Naive B cell (primary cell): ENCODE measurements around the gene ATP13A1. TPM values are rescaled to one million over a fixed set of nuclear protein-coding genes. Genes with fewer than 3 reads are reported as not detected.

ENCODE experiments used
- ATAC-seq, 2 donors: fragments of 150-1000 bp; cut with Tn5 transposase; 2 replicates each; pipeline ENCODE4 v1.10.0; 2021; ENCODE audit warnings: low read depth in 2 of 2, mild to moderate bottlenecking in 2 of 2, moderate library complexity in 2 of 2
- DNase-seq: peaks from one replicate; pipeline ENCODE4 v3.0.0; 2022
- H3K27ac Mint-ChIP-seq, 6 donors: one replicate each; pipeline ENCODE4 v1.8.0; 2020 to 2022; ENCODE audit warnings: mild to moderate bottlenecking in 6 of 6, mixed read lengths in 6 of 6, moderate library complexity in 5 of 6, inconsistent platforms in 2 of 6
- H3K27me3 Mint-ChIP-seq, 3 donors: one replicate each; pipeline ENCODE4 v1.8.0; 2021 to 2022; ENCODE audit warnings: mixed read lengths in 3 of 3, mild to moderate bottlenecking in 1 of 3
- H3K36me3 Mint-ChIP-seq, 2 donors: one replicate each; pipeline ENCODE4 v1.8.0; 2020 to 2022; ENCODE audit warnings: mixed read lengths in 2 of 2, inconsistent platforms in 1 of 2, mild to moderate bottlenecking in 1 of 2
- H3K4me1 Mint-ChIP-seq, 3 donors: one replicate each; pipeline ENCODE4 v1.8.0; 2020 to 2022; ENCODE audit warnings: mixed read lengths in 3 of 3, inconsistent platforms in 1 of 3, mild to moderate bottlenecking in 1 of 3, moderate library complexity in 1 of 3
- H3K4me3 Mint-ChIP-seq, 8 donors: one replicate each; pipeline ENCODE4 v1.8.0; 2020 to 2022; ENCODE audit warnings: mild to moderate bottlenecking in 8 of 8, mixed read lengths in 8 of 8, moderate library complexity in 8 of 8, inconsistent platforms in 2 of 8
- H3K9me3 Mint-ChIP-seq, 7 donors: one replicate each; pipeline ENCODE4 v1.8.0; 2020 to 2022; ENCODE audit warnings: mixed read lengths in 7 of 7, mild to moderate bottlenecking in 5 of 7, inconsistent platforms in 2 of 7, moderate library complexity in 1 of 7
- polyA plus RNA-seq, 6 donors: library from polyadenylated mRNA; unstranded; fragments of 300-500 nt; fragmentation: Illumina TruSeq; gene quantifications; one replicate each; pipeline ENCODE4 v1.2.3, GENCODE V29; 2021; ENCODE audit warnings: low read depth in 6 of 6

The ATP13A1 gene
- polyA plus RNA-seq, 6 donors from 2014 or later = 13.2 to 59.0 (median 17.5) TPM

DNA sequence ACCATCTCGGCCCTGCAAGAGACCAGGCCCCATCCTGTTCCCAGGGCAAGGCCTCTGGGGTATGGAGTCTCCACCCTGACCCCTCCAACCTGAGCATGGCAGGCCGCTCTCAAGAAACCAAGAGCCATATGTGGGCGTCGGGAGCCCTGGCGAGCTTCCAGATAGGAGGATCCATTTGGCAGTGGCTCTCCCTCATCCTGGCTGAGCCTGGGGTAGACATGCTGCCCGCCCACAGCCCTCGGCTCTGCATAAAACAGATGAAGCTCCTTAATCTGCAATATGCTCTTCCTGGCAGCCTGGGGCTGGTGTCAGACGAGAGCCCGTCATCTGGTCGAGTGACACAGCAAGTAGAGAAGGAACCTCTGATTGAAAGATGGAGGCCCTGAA lies 6.1 kb downstream of the ATP13A1 start:
- Mint-ChIP-seq H3K36me3 (peaks cover 16 to 18% of the 10 kb centered on the region in 2 donors), H3K9me3 (no peaks in the 10 kb centered on the region), H3K27ac (no peak overlapping the region), H3K4me3 (peak overlapping the region in 1 of 8 donors; percentile 9), H3K4me1 (peaks cover 20 to 22% (median 21%) of the 10 kb centered on the region in 3 donors), H3K27me3 (no peaks in the 10 kb centered on the region)
- no peak for DNase-seq
- ATAC-seq = no peak

DNA sequence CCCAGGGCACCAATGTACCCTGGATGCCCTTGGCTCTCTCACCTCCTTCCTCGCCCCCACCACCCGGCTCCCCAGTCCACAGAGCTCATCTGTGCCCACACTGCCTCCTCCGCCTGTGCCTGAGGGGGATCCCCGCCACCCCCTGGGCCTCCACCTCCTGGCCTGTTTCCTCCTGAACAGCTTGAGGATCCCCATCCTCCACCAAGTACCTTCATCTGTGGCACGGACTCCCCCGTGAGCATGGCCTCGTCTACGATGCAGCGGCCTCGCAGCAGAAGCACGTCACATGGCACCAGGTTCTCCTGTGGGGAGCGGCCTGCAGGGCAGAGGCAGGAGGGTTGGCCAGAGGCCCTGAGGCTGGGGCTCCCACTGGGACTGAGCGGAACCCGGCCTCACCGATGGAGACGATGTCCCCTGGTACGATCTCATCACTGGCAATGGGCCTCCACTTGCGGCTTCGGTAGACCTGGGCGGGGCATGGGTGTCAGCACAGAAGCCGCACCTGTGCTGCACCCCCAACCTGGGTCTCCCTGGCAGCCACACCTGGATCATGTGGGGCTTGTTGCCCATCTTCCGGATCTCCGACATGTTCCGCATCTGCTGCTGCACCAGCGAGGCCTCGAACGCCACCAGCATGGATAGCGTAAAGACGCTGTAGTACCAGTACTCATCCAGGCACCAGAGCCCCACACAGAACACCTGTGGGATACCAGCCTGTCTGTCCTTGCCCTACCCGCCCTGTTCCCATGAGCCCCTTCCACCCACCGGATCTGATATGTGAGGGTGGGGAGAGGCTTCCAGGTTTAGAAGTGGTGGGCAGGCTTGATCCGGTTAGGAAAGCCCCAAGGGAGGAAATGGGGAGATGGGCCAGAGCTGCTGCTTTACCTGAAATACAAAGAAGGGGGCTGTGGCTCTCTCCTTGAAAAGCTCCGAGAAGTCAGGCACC lies 6.8 kb downstream of the ATP13A1 start:
- ATAC-seq (no peak), DNase-seq (no peak)
- peak overlapping the region in 1 of 8 donors; percentile 9 for H3K4me3 Mint-ChIP-seq
- H3K4me1 Mint-ChIP-seq = peaks cover 13 to 16% (median 15%) of the 10 kb centered on the region in 3 donors
- no peaks in the 10 kb centered on the region for H3K27me3 Mint-ChIP-seq
- no peaks in the 10 kb centered on the region for H3K9me3 Mint-ChIP-seq
- H3K27ac Mint-ChIP-seq = peak overlapping the region in 1 of 6 donors; percentile 63
- peaks cover 16 to 18% of the 10 kb centered on the region in 2 donors for H3K36me3 Mint-ChIP-seq

DNA sequence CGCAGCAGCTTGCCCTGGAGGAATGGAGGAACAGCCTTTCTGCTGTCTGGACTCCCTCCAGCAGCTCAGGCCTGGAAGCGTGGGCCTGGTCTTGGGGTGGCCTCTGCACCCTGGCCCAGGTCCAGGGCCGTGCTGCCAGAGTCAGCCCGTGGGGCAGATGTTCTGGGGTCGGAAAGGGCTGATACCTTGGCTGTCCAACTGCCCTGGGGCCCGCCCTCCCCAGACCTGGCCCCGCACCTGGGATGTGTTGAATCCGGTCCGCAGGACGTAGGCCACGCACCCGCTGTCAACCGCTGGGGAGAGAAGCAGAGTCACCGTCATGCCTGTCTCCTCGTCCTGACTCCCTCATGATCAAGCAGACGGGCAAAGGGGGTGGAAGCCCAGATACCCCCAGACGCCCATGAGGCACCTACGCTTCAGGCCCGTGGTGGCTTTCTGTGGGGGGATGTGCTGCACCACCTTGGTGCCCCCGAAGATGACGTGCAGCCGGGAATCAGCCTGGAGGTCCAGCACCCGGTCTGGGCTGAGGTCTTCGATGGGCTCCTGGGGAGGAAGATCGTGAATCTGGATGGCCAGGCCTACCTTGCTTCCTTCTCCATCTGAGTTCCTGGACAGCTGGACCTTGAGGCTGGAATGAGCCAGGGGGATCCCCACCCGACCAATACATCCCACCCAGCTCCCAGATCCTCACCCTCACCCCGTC lies 7.7 kb downstream of the ATP13A1 start:
- H3K9me3 Mint-ChIP-seq = no peaks in the 10 kb centered on the region
- no peaks in the 10 kb centered on the region for H3K27me3 Mint-ChIP-seq
- no peak overlapping the region for H3K4me3 Mint-ChIP-seq
- DNase-seq (no peak), ATAC-seq (no peak)
- peaks cover 4 to 9% (median 7%) of the 10 kb centered on the region in 3 donors for H3K4me1 Mint-ChIP-seq
- no peak overlapping the region for H3K27ac Mint-ChIP-seq
- H3K36me3 Mint-ChIP-seq = peaks cover 16 to 18% of the 10 kb centered on the region in 2 donors

DNA sequence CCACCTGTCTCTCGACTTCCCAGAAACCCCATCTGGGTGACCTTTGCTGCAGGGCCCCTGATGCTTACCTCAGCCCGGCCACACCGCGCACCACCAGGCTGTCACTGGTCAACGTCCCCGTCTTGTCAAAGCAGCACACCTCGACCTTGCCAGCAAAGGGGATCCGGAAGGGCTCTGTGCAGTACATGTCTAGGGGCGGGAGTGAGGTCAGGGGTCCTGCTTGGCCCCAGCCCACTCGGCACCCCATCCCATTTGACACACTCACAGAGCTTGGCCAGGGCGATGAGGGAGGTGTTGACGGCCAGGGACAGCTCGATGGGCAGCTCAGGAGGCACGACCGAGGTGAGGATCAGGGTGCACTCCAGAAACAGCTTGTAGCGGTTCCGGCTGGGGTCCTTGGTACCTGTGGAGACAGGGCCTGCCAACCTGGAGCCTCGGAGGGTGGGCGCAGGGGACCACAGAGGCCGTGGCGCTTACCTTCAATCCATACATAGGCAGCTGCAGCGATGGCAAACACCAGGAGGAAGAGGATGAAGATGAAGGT lies 8.4 kb downstream of the ATP13A1 start:
- peaks cover 4 to 9% (median 7%) of the 10 kb centered on the region in 3 donors for H3K4me1 Mint-ChIP-seq
- H3K27me3 Mint-ChIP-seq = no peaks in the 10 kb centered on the region
- no peak for DNase-seq
- no peaks in the 10 kb centered on the region for H3K9me3 Mint-ChIP-seq
- H3K4me3 Mint-ChIP-seq = no peak overlapping the region
- peak overlapping the region in 1 of 6 donors; percentile 53 for H3K27ac Mint-ChIP-seq
- ATAC-seq = no peak
- peaks cover 16 to 18% of the 10 kb centered on the region in 2 donors for H3K36me3 Mint-ChIP-seq

DNA sequence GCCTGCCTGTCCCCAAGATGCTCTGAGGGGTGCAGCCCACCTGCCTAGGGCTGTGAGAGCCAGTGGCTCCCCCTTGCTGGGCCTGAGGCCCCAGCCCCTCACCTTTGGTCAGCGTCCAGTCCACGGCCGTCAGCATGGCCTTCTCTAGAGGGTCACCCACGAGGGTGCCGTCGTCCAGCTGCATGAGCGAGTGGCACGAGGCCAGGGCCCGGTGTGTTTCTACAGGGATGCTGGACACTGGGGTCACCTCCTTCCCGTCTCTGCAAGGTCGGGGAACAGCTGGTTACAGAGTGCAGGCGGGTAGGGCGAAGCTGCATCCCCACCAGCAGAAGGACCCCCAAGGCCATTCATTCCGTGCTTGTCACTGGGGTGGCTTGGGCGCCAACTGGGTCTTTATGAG lies 9.0 kb downstream of the ATP13A1 start:
- no peak for DNase-seq
- ATAC-seq = no peak
- peak overlapping the region in 1 of 6 donors; percentile 18 for H3K27ac Mint-ChIP-seq
- H3K27me3 Mint-ChIP-seq = no peaks in the 10 kb centered on the region
- peaks cover 4 to 9% (median 7%) of the 10 kb centered on the region in 3 donors for H3K4me1 Mint-ChIP-seq
- H3K9me3 Mint-ChIP-seq = no peaks in the 10 kb centered on the region
- no peak overlapping the region for H3K4me3 Mint-ChIP-seq
- peaks cover 16 to 18% of the 10 kb centered on the region in 2 donors for H3K36me3 Mint-ChIP-seq

DNA sequence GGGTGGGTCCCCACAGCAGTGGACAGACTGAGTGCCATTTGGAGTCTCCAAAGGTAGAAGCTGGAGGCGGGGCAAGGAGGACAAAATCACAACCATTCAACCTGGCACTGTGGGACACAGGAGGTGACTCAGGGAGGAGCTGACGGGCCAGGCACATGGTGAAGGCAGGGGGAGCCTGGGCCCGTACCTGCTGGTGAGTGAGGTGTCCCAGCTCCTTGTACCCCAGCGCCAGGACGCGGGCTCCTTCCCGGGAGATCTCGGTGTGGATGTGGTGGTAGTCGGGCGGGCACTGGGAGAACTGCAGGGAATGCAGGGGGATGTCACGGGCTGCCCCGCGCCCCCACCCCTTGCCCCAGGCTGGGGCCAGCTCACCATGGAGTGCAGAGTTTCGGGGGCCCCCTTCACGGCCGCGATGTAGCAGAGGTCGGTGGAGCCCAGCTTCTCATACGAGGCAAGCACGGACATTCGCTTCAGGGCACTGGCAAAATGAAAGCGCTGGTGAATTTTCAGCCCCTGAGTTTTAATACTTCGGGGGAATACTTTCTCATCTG lies 9.8 kb downstream of the ATP13A1 start:
- no peak overlapping the region for H3K4me3 Mint-ChIP-seq
- no peak for DNase-seq
- H3K36me3 Mint-ChIP-seq = peaks cover 16 to 18% of the 10 kb centered on the region in 2 donors
- H3K9me3 Mint-ChIP-seq = no peaks in the 10 kb centered on the region
- peak overlapping the region in 1 of 6 donors; percentile 30 for H3K27ac Mint-ChIP-seq
- H3K27me3 Mint-ChIP-seq = no peaks in the 10 kb centered on the region
- H3K4me1 Mint-ChIP-seq = peaks cover 4 to 12% (median 7%) of the 10 kb centered on the region in 3 donors
- no peak for ATAC-seq

DNA sequence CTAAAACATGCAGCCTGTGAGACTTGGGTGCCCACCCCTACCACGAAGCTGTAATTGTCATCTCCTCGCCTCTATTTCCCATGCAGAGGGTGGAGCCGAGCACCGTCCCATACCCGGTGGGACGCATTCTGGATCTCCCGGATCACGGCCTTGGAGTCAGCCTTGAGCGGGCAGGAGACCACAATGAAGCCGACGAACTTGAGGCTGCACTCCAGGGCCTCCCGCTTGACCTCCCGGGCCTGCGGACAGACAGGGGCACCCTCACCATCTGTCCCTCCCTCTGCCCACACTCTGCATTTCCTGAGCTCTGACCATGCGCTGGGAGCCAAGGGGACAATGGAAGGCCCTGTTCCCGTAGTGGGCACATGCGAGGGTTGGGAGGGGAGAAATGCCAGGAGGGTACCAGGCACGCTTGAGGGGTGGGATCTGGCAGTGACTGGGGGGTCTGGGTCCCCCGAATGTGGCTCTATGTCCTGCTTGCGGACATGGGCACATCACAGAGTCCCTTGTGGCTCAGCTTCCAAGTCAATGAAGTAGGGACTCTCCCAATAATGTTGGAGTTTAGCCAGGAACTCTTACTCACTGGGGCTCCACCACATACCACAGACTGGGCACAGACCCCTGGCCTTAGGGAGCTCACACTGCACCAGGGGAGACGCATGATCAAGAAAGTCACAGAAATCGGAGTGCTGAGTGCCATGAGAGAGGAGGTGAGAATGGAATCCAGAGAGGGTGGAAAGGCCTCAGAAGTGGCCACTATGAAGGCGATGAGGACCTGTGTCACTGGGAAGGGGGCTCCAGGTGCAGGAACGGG lies 10.8 kb downstream of the ATP13A1 start:
- no peak for DNase-seq
- ATAC-seq = no peak
- Mint-ChIP-seq H3K9me3 (no peaks in the 10 kb centered on the region), H3K4me3 (no peak overlapping the region), H3K36me3 (peaks cover 10 to 18% of the 10 kb centered on the region in 2 donors), H3K4me1 (peaks cover 0 to 12% (median 7%) of the 10 kb centered on the region in 3 donors), H3K27ac (peak overlapping the region in 1 of 6 donors; percentile 30), H3K27me3 (no peaks in the 10 kb centered on the region)

DNA sequence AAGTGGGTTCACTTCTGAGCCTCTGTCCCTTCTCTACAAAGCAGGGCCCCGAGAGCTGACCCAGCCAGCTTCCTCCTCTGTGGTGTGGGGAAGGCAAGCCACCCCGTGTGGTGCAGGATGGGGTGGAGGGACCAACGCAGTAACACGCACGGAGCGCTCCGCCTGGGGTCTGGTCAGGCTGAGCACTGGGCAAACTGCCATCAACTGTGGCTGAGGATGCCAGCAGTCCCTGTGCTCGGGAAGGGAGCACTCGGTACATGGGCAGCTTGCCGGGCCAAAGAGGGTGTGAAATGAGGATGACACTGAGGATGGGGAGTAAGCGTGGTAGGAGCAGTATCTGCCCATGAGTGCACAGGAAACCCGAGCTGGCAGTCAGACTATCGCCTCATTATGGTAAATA lies 12.4 kb downstream of the ATP13A1 start:
- Mint-ChIP-seq H3K4me3 (no peak overlapping the region), H3K36me3 (peaks cover 6 to 17% of the 10 kb centered on the region in 2 donors), H3K27ac (no peak overlapping the region), H3K4me1 (peaks cover 0 to 12% (median 7%) of the 10 kb centered on the region in 3 donors), H3K9me3 (no peaks in the 10 kb centered on the region), H3K27me3 (no peaks in the 10 kb centered on the region)
- no peak for DNase-seq
- no peak for ATAC-seq

DNA sequence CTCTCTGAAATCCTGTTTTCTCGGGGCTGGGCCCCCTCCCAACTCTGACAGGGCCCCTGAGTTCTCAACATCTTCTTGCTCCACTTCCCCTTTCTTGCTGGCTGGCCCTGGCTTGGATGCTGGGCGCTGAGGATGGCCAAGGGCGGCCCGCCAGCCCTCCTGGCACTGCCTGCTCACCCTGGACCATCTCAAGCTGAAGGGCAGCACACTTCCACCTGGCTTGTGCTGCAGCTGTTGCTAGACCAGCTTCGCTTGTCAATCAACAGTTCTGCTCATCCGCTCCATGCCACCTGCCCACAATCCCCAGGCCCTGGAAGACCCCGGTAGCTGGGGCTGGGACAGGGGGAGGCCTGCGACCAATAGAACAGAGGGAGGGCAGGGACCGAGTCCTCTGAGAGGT lies 13.1 kb downstream of the ATP13A1 start:
- ATAC-seq = no peak
- Mint-ChIP-seq H3K27me3 (no peaks in the 10 kb centered on the region), H3K9me3 (no peaks in the 10 kb centered on the region), H3K27ac (peak overlapping the region in 1 of 6 donors; percentile 53), H3K4me3 (no peak overlapping the region), H3K36me3 (peaks cover 6 to 17% of the 10 kb centered on the region in 2 donors), H3K4me1 (peaks cover 0 to 12% (median 7%) of the 10 kb centered on the region in 3 donors)
- DNase-seq = no peak

DNA sequence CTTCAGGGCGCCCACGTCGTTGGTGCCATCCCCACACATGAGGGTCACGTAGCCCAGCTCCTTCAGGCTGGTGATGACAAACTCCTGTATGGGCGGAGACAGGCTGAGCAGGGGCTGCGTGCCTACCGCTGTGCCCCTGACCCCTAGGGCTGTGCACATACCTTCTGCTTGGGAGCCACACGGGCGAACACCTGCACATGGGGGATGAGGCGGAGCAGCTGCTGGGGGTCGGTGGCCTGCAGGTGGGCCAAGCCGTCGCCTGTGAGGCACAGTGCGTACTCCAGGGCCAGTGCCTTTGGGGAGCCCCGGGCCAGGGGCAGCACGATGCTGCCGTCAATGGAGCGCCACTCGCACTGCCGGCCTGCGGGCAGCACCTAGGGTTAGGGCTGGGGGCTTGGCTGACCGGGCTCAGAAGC lies 13.9 kb downstream of the ATP13A1 start:
- peak overlapping the region in 2 of 8 donors; percentile 31 to 38 for H3K4me3 Mint-ChIP-seq
- peak overlapping the region in 3 of 6 donors; percentile 26 to 79 (median 74) for H3K27ac Mint-ChIP-seq
- no peak for ATAC-seq
- DNase-seq = no peak
- H3K9me3 Mint-ChIP-seq = no peaks in the 10 kb centered on the region
- peaks cover 6 to 17% of the 10 kb centered on the region in 2 donors for H3K36me3 Mint-ChIP-seq
- H3K4me1 Mint-ChIP-seq = peaks cover 1 to 12% (median 7%) of the 10 kb centered on the region in 3 donors
- H3K27me3 Mint-ChIP-seq = no peaks in the 10 kb centered on the region

DNA sequence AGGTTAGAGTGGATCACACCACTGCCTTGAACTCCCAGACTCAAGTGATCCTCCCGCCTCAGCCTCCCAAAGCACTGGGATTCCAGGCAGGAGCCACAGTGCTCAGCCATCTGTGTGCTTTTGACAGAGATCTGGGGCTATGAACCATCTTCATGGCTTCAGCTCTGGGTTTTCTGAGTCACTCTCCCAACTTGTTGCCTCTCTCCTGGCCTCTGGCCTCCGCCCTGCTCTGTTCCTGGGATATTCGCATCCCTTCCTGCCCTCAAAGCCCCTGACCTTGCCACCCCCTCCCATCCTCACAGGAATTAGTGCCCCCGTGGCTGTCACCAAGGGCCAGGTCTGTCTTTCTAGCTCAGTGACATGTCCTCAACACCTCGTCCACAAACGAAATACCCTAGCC lies 14.3 kb downstream of the ATP13A1 start:
- no peaks in the 10 kb centered on the region for H3K27me3 Mint-ChIP-seq
- H3K27ac Mint-ChIP-seq = peak overlapping the region in 3 of 6 donors; percentile 26 to 79 (median 74)
- peaks cover 6 to 17% of the 10 kb centered on the region in 2 donors for H3K36me3 Mint-ChIP-seq
- DNase-seq (no peak), ATAC-seq (no peak)
- peaks cover 4 to 12% (median 7%) of the 10 kb centered on the region in 3 donors for H3K4me1 Mint-ChIP-seq
- H3K9me3 Mint-ChIP-seq = no peaks in the 10 kb centered on the region
- peak overlapping the region in 2 of 8 donors; percentile 31 to 38 for H3K4me3 Mint-ChIP-seq

DNA sequence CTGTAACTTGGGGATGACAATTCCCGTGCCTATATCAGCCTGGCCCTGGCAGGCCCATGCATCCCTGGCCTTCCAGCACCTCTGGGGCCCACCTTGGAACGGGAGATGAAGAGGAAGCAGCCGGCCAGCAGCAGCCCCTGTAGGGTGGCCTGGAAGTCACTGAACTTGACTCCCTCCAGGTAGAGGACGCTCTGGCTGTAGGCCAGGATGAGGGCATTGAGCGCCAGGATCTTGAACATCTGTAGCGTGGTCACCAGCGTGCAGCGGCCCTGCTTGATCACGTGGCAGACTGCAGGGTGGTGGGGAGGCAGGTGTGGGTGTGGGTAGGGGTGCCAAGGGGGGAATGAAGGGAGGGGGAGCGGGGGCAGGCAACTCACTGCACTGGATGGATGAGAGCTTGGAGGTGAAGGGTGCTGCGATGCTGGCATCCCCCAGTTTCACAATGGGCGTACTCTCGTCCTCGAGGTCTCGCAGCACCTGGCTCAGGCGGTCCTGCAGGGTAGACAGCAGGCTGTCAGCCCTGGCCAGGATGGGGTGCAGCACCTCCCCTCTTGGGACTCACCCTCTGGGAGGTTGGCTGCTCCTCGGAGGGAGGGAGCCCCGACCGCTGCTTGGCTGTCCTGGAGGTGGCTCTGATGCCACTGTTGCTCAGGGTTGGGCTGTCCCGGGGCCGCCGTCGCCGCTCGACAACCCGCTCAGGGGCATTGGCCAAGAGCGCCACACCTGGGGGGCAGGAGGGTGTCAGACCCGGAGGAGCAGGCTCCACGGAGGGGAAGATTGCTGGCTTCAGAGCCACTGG lies 16.2 kb downstream of the ATP13A1 start:
- no peaks in the 10 kb centered on the region for H3K9me3 Mint-ChIP-seq
- H3K27me3 Mint-ChIP-seq = no peaks in the 10 kb centered on the region
- no peak for ATAC-seq
- H3K36me3 Mint-ChIP-seq = peaks cover 0 to 14% of the 10 kb centered on the region in 2 donors
- peaks cover 15 to 21% (median 16%) of the 10 kb centered on the region in 3 donors for H3K4me1 Mint-ChIP-seq
- H3K27ac Mint-ChIP-seq = peak overlapping the region in 2 of 6 donors; percentile 38 to 79
- no peak overlapping the region for H3K4me3 Mint-ChIP-seq
- no peak for DNase-seq
